GM23248 (cell line): ENCODE measurements around the gene ACOT11. TPM values are rescaled to one million over a fixed set of nuclear protein-coding genes. Genes with fewer than 3 reads are reported as not detected.
"Not testable (repeated sequence)": the region's sequence is repeated elsewhere in the genome, so short reads cannot be mapped to it uniquely, and the experiment has no call there.

ENCODE experiments used
- DNase-seq: peaks from one replicate; pipeline ENCODE4 v3.0.0-alpha.2; 2015
- H2AFZ ChIP-seq: fragments of 200-600 bp; sonication (generic); 2 replicates; pipeline ENCODE4 v1.6.1; 2016; ENCODE audit warnings: antibody characterized with exemption
- H3F3A ChIP-seq: fragments of 200-600 bp; sonication (generic); 2 replicates; pipeline ENCODE4 v1.6.1; 2016; ENCODE audit warnings: mild to moderate bottlenecking, antibody characterized with exemption, mixed run types; ENCODE audit not compliant: insufficient read depth
- H3K27ac ChIP-seq: fragments of 200-600 bp; sonication (generic); 2 replicates; pipeline ENCODE4 v1.5.1; 2016; ENCODE audit warnings: mild to moderate bottlenecking
- H3K27me3 ChIP-seq: fragments of 200-600 bp; sonication (generic); replicated peaks from 2 replicates; pipeline ENCODE4 v1.6.1; 2016; ENCODE audit warnings: mild to moderate bottlenecking; ENCODE audit not compliant: insufficient read depth
- H3K36me3 ChIP-seq: fragments of 200-600 bp; sonication (generic); 2 replicates; pipeline ENCODE4 v1.6.1; 2016; ENCODE audit warnings: low read depth, mild to moderate bottlenecking
- H3K4me1 ChIP-seq: fragments of 200-600 bp; sonication (generic); 2 replicates; pipeline ENCODE4 v1.6.1; 2016; ENCODE audit warnings: mild to moderate bottlenecking; ENCODE audit not compliant: insufficient read depth
- H3K4me2 ChIP-seq: fragments of 200-600 bp; sonication (generic); one replicate; pipeline ENCODE4 v1.6.1; 2016; ENCODE audit warnings: mild to moderate bottlenecking; ENCODE audit not compliant: unreplicated experiment
- H3K4me3 ChIP-seq: fragments of 200-600 bp; sonication (generic); 2 replicates; pipeline ENCODE4 v1.5.1; 2016; ENCODE audit warnings: mild to moderate bottlenecking
- H3K79me2 ChIP-seq: fragments of 200-600 bp; sonication (generic); 2 replicates; pipeline ENCODE4 v1.6.1; 2016; ENCODE audit warnings: mild to moderate bottlenecking; ENCODE audit not compliant: insufficient read depth
- H3K9ac ChIP-seq: fragments of 200-600 bp; sonication (generic); 2 replicates; pipeline ENCODE4 v1.6.1; 2016; ENCODE audit warnings: mild to moderate bottlenecking
- H3K9me2 ChIP-seq: fragments of 200-600 bp; sonication (generic); 2 replicates; pipeline ENCODE4 v1.6.1; 2016; ENCODE audit warnings: mixed run types, mild to moderate bottlenecking, moderate library complexity; ENCODE audit not compliant: insufficient read depth
- H3K9me3 ChIP-seq: fragments of 200-600 bp; sonication (generic); one replicate; pipeline ENCODE4 v1.6.1; 2017; ENCODE audit warnings: low read depth
- H4K20me1 ChIP-seq: fragments of 200-600 bp; sonication (generic); 2 replicates; pipeline ENCODE4 v1.6.0; 2016; ENCODE audit not compliant: insufficient read depth
- EZH2 ChIP-seq: fragments of 200-600 bp; sonication (generic); IDR thresholded peaks from 2 replicates; pipeline ENCODE4 v1.6.1; 2018; ENCODE audit warnings: antibody characterized with exemption, mild to moderate bottlenecking; ENCODE audit not compliant: insufficient read depth, poor library complexity, severe bottlenecking
- EZH2phosphoT487 ChIP-seq: fragments of 200-600 bp; sonication (generic); IDR thresholded peaks from 2 replicates; pipeline ENCODE4 v1.6.1; 2018; ENCODE audit warnings: antibody characterized with exemption, moderate library complexity, mild to moderate bottlenecking, low read depth; ENCODE audit not compliant: insufficient read depth
- WGBS, 2 experiments: methylation state at CpG; one replicate each; pipeline ENCODE4 v1.1.6; 2015 to 2017; ENCODE audit warnings: low lambda C conversion rate in 2 of 2, low coverage in 1 of 2; ENCODE audit errors: missing lambda C conversion rate in 2 of 2; 5-methylcytosine and 5-hydroxymethylcytosine counted together
- in situ Hi-C: fragments of 300-500 bp; cut with MboI; formaldehyde crosslinking; loops from 2 replicates; pipeline ENCODE4 v1.15.0; 2020
- polyA plus RNA-seq: library from polyadenylated mRNA; unstranded; fragments of >200 nt; fragmentation: Nextera tagmentation; extraction: Ambion mirVana; gene quantifications from 2 replicates; pipeline ENCODE4 v1.2.1, GENCODE V29; 2016
- total RNA-seq: library from RNA; depleted of rRNA; stranded (reverse); fragments of >200 nt; shearing (Covaris generic); gene quantifications from 2 replicates; pipeline ENCODE4 v1.2.3, GENCODE V29; 2014

The ACOT11 gene
- total and polyA plus RNA-seq, 2 experiments from 2014 or later: 3.4 to 3.6 TPM

DNA sequence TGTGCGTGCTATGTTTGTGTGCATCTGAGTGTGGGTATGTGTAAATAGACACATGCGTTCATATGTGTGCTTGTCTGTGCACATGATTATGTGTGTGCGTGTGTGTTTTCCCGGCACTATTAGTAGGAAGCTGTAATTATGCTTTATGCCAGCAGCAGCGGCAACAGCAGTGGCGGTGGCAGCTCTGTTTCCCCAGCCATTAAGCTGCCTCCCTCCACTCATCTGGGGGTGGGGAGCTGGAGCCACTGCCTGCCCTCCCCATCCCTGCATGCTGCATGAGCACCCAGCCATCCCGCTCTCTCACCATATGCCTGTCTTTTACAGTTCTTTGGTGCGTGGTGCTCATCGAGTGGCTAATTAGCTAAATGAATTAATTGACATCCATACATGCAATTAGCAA, 30.5 kb upstream of the ACOT11 start:
- no peak overlapping the region for H3K27ac ChIP-seq
- H3K27me3 ChIP-seq: no peaks in the 10 kb centered on the region
- H3K9ac ChIP-seq: no peak overlapping the region
- H2AFZ ChIP-seq: no peak overlapping the region
- H3K4me1 ChIP-seq: no peaks in the 10 kb centered on the region
- in situ Hi-C loops: loop anchor here (25.0 kb wide), 1 partner anchor 655 kb away; no protein-coding TSS in a partner anchor
- H4K20me1 ChIP-seq: no peaks in the 10 kb centered on the region
- no peak overlapping the region for H3K4me3 ChIP-seq
- no peak for TF ChIP-seq EZH2
- no peak for TF ChIP-seq EZH2phosphoT487
- H3K36me3 ChIP-seq: no peaks in the 10 kb centered on the region
- no peaks in the 10 kb centered on the region for H3K9me3 ChIP-seq
- no peaks in the 10 kb centered on the region for H3K79me2 ChIP-seq
- no peak overlapping the region for H3K4me2 ChIP-seq
- no peak for DNase-seq
- H3K9me2 ChIP-seq: no peaks in the 10 kb centered on the region
- WGBS, 2 experiments: 63 to 69% methylated on average over 9 of the region's 9 CpGs
- H3F3A ChIP-seq: no peaks in the 10 kb centered on the region

GRCh38 chr1:54518489-54518888, 29.5 kb upstream of the ACOT11 start:
- Histone ChIP-seq H3K36me3 (no peaks in the 10 kb centered on the region), H3K9me3 (no peaks in the 10 kb centered on the region), H3K27ac (no peak overlapping the region), H3K9ac (no peak overlapping the region), H3K4me1 (no peaks in the 10 kb centered on the region), H4K20me1 (no peaks in the 10 kb centered on the region), H3F3A (no peaks in the 10 kb centered on the region), H3K79me2 (no peaks in the 10 kb centered on the region), H3K27me3 (no peaks in the 10 kb centered on the region), H3K9me2 (no peaks in the 10 kb centered on the region), H3K4me2 (no peak overlapping the region), H2AFZ (no peak overlapping the region), H3K4me3 (no peak overlapping the region)
- in situ Hi-C loops: loop anchor here (25.0 kb wide), 1 partner anchor 656 kb away; no protein-coding TSS in a partner anchor
- TF ChIP-seq EZH2: no peak
- no peak for TF ChIP-seq EZH2phosphoT487
- whole genome bisulfite sequencing, 2 experiments: 64 to 68% methylated on average over 2 of the region's 2 CpGs
- no peak for DNase-seq

- Histone ChIP-seq H3K9me3 (no peaks in the 10 kb centered on the region), H4K20me1 (no peaks in the 10 kb centered on the region), H3K79me2 (no peaks in the 10 kb centered on the region), H3K27me3 (no peaks in the 10 kb centered on the region), H3K9ac (no peak overlapping the region), H3K9me2 (no peaks in the 10 kb centered on the region), H2AFZ (no peak overlapping the region), H3K27ac (no peak overlapping the region), H3K4me1 (no peaks in the 10 kb centered on the region), H3K36me3 (no peaks in the 10 kb centered on the region), H3F3A (no peaks in the 10 kb centered on the region), H3K4me3 (no peak overlapping the region), H3K4me2 (no peak overlapping the region)
- no peak for DNase-seq
- in situ Hi-C loops: loop anchor here (25.0 kb wide), 1 partner anchor 657 kb away; no protein-coding TSS in a partner anchor
- TF ChIP-seq EZH2phosphoT487: no peak
- TF ChIP-seq EZH2: no peak
- WGBS, 2 experiments: 45 to 53% methylated on average over 5 of the region's 5 CpGs
These were observed 28.3 kb upstream of the ACOT11 start for GRCh38 chr1:54519709-54520108.

DNA sequence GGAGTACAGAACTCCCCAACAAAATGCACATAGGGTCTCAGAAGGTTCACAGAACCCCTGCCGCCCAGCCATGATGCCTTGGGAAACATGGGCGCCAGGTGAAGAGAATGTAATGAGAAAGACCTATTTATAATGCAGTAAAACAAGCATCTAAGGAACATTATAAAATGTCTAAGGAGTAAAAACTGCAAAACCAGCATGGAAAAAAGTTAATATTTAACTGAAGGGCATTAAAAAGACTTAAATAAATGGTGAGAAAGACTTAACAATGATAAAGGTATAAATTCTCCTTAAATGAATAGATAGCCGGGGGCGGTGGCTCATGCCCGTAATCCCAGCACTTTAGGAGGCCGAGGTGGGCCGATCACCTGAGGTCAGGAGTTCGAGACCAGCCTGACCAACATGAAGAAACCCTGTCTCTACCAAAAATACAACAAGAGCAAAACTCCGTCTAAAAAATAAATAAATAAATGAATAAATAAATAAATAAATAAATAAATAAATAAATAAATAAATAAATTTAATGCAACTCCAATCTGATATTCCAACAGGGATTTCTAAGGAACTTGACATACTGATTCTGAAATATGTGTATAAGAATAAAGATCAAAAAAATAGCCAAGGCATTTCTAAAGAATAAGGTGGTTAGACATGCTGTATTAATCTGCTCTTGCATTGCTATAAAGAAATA, 27.3 kb upstream of the ACOT11 start:
- H3K27ac ChIP-seq: no peak overlapping the region
- no peaks in the 10 kb centered on the region for H4K20me1 ChIP-seq
- no peaks in the 10 kb centered on the region for H3K36me3 ChIP-seq
- no peaks in the 10 kb centered on the region for H3K27me3 ChIP-seq
- DNase-seq: no peak
- 84 to 89% methylated on average over 9 of the region's 9 CpGs for WGBS, 2 experiments
- no peaks in the 10 kb centered on the region for H3K9me3 ChIP-seq
- TF ChIP-seq EZH2 (no peak), EZH2phosphoT487 (no peak)
- H3K4me1 ChIP-seq: no peaks in the 10 kb centered on the region
- no peaks in the 10 kb centered on the region for H3F3A ChIP-seq
- H3K9ac ChIP-seq: no peak overlapping the region
- no peak overlapping the region for H2AFZ ChIP-seq
- in situ Hi-C loops: loop anchor here (25.0 kb wide), 1 partner anchor 658 kb away; no protein-coding TSS in a partner anchor
- H3K4me2 ChIP-seq: no peak overlapping the region
- no peak overlapping the region for H3K4me3 ChIP-seq
- H3K9me2 ChIP-seq: no peaks in the 10 kb centered on the region
- no peaks in the 10 kb centered on the region for H3K79me2 ChIP-seq

- H3K4me1 ChIP-seq, H3K27ac ChIP-seq, in situ Hi-C loops, DNase-seq, H4K20me1 ChIP-seq, H3K9me2 ChIP-seq, H2AFZ ChIP-seq, H3K36me3 ChIP-seq, H3K9ac ChIP-seq, H3K79me2 ChIP-seq, H3K4me2 ChIP-seq, H3K27me3 ChIP-seq, H3K4me3 ChIP-seq, H3F3A ChIP-seq, H3K9me3 ChIP-seq: not testable (repeated sequence)
- WGBS, 2 experiments: 60 to 64% methylated on average over 3 of the region's 3 CpGs
These were observed 21.5 kb upstream of the ACOT11 start for GRCh38 chr1:54526565-54526964.
